Measurements from ENCODE around the gene WNT11.
A peak's percentile ranks its signal among the peaks of the same experiment; 100 is the strongest.

Gene WNT11

DNA sequence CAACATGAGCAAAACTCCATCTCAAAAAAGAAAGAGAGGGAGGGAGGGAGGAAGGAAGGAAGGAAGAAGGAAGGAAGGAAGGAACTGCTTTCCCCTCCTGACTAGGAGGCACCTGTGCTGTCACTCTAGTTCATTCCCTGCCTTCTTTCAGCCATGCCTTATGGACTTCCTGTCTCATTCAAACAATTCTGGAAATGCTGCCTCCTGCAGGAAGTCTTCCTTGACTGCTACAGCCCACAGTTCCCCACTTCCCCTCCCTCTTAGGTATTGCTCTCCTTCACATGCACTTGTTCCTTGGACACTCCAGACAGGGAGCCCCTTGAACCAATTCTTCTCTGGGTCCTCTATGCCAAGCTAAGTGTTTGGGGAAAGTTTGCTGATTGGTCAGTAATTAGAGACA, 31.6 kb upstream of the WNT11 start:
- H3K4me3 ChIP-seq (ENCODE audit: low read depth, low read length), result no peak overlapping the region

DNA sequence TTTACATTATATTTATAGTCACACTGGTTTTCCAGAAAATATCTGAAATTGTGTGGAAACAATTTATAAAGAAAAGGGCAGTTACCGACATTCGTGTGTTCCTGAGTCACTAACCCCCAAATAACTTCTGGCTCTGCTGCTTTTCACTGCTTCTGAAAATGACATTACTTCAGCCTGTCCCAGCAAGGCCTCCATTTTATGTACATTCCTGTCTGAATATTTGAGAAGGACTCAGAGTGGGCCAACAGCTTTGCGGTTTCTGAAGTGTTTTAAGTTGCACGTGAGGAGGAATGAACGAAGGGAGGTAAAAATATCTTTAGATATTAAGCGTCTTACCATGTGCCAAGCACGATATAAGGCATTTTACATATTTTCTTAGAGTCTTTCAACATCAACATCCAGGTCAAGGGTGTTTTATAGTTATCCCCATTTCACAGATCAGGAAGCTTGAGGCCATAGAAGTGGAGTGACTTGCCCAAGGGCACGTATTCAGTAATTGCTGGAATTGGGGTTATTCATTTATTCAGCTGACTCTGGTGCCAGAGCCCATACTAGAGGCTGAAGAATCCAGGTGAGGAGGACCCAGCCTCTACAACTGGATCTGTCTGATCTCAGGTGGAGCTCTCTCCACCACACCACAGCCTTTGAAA, 30.8 kb upstream of the WNT11 start:
- TF ChIP-seq, protein P1, sequence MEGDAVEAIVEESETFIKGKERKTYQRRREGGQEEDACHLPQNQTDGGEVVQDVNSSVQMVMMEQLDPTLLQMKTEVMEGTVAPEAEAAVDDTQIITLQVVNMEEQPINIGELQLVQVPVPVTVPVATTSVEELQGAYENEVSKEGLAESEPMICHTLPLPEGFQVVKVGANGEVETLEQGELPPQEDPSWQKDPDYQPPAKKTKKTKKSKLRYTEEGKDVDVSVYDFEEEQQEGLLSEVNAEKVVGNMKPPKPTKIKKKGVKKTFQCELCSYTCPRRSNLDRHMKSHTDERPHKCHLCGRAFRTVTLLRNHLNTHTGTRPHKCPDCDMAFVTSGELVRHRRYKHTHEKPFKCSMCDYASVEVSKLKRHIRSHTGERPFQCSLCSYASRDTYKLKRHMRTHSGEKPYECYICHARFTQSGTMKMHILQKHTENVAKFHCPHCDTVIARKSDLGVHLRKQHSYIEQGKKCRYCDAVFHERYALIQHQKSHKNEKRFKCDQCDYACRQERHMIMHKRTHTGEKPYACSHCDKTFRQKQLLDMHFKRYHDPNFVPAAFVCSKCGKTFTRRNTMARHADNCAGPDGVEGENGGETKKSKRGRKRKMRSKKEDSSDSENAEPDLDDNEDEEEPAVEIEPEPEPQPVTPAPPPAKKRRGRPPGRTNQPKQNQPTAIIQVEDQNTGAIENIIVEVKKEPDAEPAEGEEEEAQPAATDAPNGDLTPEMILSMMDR (IDR thresholded peaks at IDR 0.05; ENCODE audit: low read depth, low read length), result no peak
- H3K4me3 ChIP-seq (ENCODE audit: low read depth, low read length), result no peak overlapping the region

More for the DNA sequence above, 31.6 kb upstream of the WNT11 start:
- TF ChIP-seq, protein P1 (IDR thresholded peaks at IDR 0.05; ENCODE audit: low read depth, low read length), result no peak

DNA sequence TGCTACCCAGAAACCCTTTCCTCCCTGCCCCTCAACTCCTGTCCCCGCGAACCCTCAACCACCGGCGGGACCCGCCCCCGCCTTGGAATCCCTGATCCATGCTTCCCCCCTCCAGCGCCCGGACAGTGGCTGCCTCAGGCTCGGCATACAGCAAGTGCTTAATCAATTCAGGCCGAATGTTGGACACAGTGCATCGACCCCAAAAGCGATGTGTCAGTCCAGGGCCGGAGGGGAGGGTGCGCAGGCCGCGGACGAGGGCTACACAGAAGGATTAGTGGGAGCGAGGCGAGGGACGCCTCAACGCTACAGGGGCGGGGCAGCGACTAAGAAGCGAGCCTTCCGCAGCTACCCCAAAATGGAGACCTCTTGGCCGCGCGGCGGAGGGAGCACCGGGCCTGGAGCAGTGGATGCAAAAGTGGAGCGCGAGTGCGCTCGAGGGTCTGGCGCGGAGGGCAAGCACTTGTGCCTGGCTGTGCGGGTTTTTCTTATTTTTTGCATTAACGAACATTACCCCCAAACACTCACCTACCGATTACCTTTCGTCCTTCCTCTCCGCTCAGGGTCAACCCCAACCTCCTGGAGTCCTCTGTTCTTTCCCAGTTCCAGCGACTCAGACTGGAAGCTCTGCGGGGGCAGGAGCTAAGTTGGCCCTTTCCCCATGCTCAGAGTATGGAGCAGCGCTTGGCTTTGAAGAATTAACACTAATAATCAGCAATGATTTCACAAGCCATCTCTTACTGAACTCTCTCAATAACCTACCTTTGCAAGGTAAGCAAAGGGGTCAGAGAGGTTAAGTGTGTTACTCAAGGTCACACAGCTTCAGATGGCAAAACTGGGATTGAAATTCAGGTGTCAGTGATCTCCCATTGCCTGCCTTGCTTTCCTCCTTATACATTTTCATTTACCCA, 30.0 kb upstream of the WNT11 start:
- H3K4me3 ChIP-seq (ENCODE audit: low read depth, low read length), result peak overlapping the region; percentile 78
- TF ChIP-seq, protein P1 (IDR thresholded peaks at IDR 0.05; ENCODE audit: low read depth, low read length), result no peak

DNA sequence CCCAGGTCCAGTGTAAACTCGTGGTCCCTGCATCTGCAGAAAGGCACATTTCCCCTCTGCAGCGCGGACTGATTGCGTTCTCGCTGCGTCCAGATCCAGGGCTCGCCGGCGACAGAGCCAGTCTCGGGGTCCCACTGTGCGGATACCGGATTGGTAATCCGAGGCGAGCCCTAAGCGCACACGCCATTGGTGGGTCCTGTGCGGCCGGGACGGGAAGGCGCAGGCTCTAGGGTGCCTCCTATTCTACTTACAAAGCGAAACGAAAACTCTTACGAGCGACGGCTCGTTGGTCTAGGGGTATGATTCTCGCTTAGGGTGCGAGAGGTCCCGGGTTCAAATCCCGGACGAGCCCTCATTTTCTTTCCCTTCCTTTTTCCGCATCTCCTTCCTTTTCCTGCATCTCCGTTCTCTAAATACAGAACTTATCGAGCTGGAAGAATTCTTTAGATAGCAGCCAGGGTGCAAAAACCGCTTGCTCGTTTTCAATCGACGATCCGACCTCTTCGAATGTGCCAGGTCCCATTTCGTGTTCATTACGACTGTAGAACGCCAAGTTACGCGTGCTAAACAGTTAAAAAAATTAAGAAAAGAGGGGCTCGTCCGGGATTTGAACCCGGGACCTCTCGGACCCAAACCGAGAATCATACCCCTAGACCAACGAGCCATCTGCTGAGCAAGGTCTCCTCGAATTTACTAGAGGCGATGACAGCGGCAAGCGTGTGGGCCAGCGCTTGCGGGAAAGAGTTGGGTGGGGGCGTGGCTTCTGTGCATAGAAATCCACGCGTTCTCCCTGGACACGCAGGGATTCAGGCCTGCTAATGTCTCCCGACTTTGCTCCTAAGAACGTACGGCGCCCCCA, 29.2 kb upstream of the WNT11 start:
- TF ChIP-seq, protein P1 (IDR thresholded peaks at IDR 0.05; ENCODE audit: low read depth, low read length), result no peak
- H3K4me3 ChIP-seq (ENCODE audit: low read depth, low read length), result peak overlapping the region; percentile 78

DNA sequence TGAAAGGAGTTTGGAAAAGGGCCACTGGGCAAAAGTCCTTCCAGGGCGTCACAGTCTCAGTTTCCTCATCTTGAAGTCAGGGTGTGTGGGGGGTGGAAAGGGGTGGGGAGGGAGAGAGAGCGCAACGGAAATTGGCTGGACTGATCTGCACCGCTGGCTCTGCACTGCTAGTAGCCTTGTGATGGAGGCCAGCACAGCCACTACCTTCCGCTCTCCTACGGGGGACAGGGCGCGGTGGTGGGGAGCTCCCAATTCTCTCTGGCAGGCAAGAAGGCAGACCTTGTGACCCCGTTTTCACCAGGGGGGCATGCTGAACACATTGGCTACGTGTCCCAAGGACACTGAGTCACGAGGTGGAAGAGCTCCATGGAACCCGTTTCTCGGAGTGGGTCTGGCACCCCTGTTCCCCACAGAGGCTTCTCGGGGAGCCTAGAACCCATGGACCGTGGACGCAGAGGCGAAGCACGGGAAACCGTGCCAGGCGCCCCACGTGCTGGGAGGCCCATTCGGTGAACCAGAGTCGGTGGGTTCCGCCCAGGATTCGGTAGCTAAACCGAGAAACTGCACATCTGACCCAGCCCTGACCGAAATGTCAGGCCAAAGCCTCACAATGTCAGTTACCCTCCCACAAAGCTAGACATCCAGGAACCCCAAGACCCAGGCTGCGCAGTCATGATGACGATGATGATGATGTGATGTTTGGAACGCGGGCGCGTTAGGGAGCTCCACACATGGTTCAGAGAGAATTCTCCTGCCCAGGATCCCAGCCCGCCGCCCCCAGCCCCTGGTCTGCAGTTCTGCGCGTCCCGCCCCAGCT, 28.3 kb upstream of the WNT11 start:
- peak overlapping the region; percentile 78 for H3K4me3 ChIP-seq (ENCODE audit: low read depth, low read length)
- TF ChIP-seq, protein P1 (IDR thresholded peaks at IDR 0.05; ENCODE audit: low read depth, low read length), result no peak

DNA sequence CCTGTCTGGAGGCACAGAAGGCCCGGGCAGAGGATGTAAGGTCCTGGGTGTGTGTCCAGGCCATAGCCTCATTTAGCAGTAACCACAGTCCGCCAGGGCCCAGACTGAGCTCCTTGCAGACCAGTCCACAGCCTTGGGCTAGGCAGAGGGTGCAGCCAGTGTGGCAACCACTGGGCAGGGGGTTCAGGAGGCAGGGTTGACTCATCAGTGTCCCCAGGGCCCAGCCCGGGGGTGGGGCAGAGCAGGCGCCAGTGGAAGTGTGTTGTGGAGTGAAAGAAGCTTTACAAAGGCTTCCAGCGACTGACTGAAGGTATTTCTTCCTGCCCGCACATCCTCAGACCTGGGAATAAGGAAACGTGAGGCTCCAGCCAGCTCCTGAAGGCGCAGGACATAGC, 27.7 kb upstream of the WNT11 start:
- peak overlapping the region; percentile 78 for H3K4me3 ChIP-seq (ENCODE audit: low read depth, low read length)
- TF ChIP-seq, protein P1 (IDR thresholded peaks at IDR 0.05; ENCODE audit: low read depth, low read length), result no peak
